GM12865 (cell line): ENCODE measurements around the gene TDRD15.
"Not testable (repeated sequence)": the region's sequence is repeated elsewhere in the genome, so short reads cannot be mapped to it uniquely, and the experiment has no call there.

Experiments used
- DNase-seq: peaks from one replicate; pipeline ENCODE4 v3.0.0; 2010; ENCODE audit warnings: low read depth
- H3K4me3 ChIP-seq: 2 replicates; pipeline ENCODE4 v1.5.1; 2011; ENCODE audit warnings: mild to moderate bottlenecking, low read depth, low read length, control low read depth
- TF ChIP-seq, protein P1 (sequence below): IDR thresholded peaks from 2 replicates; pipeline ENCODE4 v1.5.1; 2011; ENCODE audit warnings: low read length, control low read depth, low read depth, inconsistent platforms; ENCODE audit not compliant: insufficient read depth; ENCODE audit errors: missing control alignments

The TDRD15 gene

GRCh38 chr2:21095714-21096113 is 28.1 kb upstream of the TDRD15 start:
- no peak for DNase-seq
- H3K4me3 ChIP-seq, result no peak overlapping the region
- TF ChIP-seq, protein P1, sequence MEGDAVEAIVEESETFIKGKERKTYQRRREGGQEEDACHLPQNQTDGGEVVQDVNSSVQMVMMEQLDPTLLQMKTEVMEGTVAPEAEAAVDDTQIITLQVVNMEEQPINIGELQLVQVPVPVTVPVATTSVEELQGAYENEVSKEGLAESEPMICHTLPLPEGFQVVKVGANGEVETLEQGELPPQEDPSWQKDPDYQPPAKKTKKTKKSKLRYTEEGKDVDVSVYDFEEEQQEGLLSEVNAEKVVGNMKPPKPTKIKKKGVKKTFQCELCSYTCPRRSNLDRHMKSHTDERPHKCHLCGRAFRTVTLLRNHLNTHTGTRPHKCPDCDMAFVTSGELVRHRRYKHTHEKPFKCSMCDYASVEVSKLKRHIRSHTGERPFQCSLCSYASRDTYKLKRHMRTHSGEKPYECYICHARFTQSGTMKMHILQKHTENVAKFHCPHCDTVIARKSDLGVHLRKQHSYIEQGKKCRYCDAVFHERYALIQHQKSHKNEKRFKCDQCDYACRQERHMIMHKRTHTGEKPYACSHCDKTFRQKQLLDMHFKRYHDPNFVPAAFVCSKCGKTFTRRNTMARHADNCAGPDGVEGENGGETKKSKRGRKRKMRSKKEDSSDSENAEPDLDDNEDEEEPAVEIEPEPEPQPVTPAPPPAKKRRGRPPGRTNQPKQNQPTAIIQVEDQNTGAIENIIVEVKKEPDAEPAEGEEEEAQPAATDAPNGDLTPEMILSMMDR, result no peak

- no peak overlapping the region for H3K4me3 ChIP-seq
- TF ChIP-seq, protein P1, result no peak
- no peak for DNase-seq
Observed at GRCh38 chr2:21096458-21096857, 27.3 kb upstream of the TDRD15 start.

GRCh38 chr2:21097331-21097730 is 26.4 kb upstream of the TDRD15 start:
- TF ChIP-seq, protein P1, result no peak
- no peak for DNase-seq
- no peak overlapping the region for H3K4me3 ChIP-seq

- no peak overlapping the region for H3K4me3 ChIP-seq
- no peak for DNase-seq
- TF ChIP-seq, protein P1, result no peak
Observed at GRCh38 chr2:21098294-21098693, 25.5 kb upstream of the TDRD15 start.

- TF ChIP-seq, protein P1, result no peak
- no peak for DNase-seq
- H3K4me3 ChIP-seq, result no peak overlapping the region
Observed at GRCh38 chr2:21099281-21099907, 24.4 kb upstream of the TDRD15 start.

DNA sequence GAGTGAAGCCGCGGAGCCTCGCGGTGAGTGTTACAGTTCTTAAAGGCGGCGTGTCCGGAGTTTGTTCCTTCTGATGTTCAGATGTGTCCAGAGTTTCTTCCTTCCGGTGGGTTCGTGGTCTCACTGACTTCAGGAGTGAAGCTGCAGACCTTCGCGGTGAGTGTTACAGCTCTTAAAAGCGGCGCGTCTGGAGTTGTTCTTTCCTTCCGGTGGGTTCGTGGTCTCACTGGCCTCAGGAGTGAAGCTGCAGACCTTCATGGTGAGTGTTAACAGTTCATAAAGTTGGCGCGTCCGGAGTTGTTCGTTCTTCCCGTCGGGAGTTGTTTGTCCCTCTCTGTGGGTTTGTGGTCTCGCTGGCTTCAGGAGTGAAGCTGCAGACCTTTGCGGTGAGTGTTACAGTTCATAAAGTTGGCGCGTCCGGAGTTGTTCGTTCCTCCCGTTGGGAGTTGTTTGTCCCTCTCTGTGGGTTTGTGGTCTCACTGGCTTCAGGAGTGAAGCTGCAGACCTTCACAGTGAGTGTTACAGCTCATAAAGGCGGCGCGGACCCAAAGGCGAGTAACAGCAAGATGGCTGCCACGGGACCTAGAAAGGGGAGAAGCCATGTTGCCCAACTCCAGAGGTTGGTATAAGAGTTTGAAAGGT is 22.1 kb upstream of the TDRD15 start:
- not testable (repeated sequence) for DNase-seq, H3K4me3 ChIP-seq

- no peak overlapping the region for H3K4me3 ChIP-seq
- DNase-seq, result no peak
- TF ChIP-seq, protein P1, result no peak
Observed at GRCh38 chr2:21102356-21102755, 21.4 kb upstream of the TDRD15 start.
